Stimulated activated naive CD8-positive, alpha-beta T cell treated with anti-CD3 and anti-CD28 coated beads, Interleukin-15, amount 100 ng/mL, for 72 hours (primary cell): Measurements from ENCODE around the gene HIBADH.
"Not testable (repeated sequence)": the region's sequence is repeated elsewhere in the genome, so short reads cannot be mapped to it uniquely, and the experiment has no call there.

Experiments used
- ATAC-seq: fragments of 150-1000 bp; cut with Tn5 transposase; 2 replicates; pipeline ENCODE4 v1.10.0; 2021; ENCODE audit warnings: mild to moderate bottlenecking, moderate library complexity
- DNase-seq, 2 donors: peaks; one replicate each; pipeline ENCODE4 v3.0.0; 2021 to 2022
- H3K27ac Mint-ChIP-seq, 2 donors: one replicate each; pipeline ENCODE4 v1.8.0; 2022; ENCODE audit warnings: mild to moderate bottlenecking in 2 of 2, mixed read lengths in 2 of 2, moderate library complexity in 2 of 2
- H3K27me3 Mint-ChIP-seq: one replicate; pipeline ENCODE4 v1.8.0; 2022; ENCODE audit warnings: mixed read lengths
- H3K4me1 Mint-ChIP-seq: one replicate; pipeline ENCODE4 v1.8.0; 2022; ENCODE audit warnings: mild to moderate bottlenecking, mixed read lengths
- H3K4me3 Mint-ChIP-seq, 2 donors: one replicate each; pipeline ENCODE4 v1.8.0; 2022; ENCODE audit warnings: mild to moderate bottlenecking in 2 of 2, mixed read lengths in 2 of 2, moderate library complexity in 1 of 2
- H3K9me3 Mint-ChIP-seq, 2 donors: one replicate each; pipeline ENCODE4 v1.8.0; 2022; ENCODE audit warnings: mixed read lengths in 2 of 2

The HIBADH gene

GRCh38 chr7:27688646-27689045, 26.0 kb upstream of the HIBADH start:
- Mint-ChIP-seq H3K9me3 (no peaks in the 10 kb centered on the region), H3K4me1 (no peaks in the 10 kb centered on the region), H3K4me3 (no peak overlapping the region), H3K27ac (no peak overlapping the region), H3K27me3 (peaks cover 16% of the 10 kb centered on the region)
- ATAC-seq (no peak), DNase-seq (no peak)

GRCh38 chr7:27688056-27688455, 25.4 kb upstream of the HIBADH start:
- Mint-ChIP-seq H3K4me3 (no peak overlapping the region), H3K4me1 (no peaks in the 10 kb centered on the region), H3K27me3 (peaks cover 16% of the 10 kb centered on the region), H3K9me3 (no peaks in the 10 kb centered on the region), H3K27ac (no peak overlapping the region)
- no peak for DNase-seq
- ATAC-seq, result no peak

- no peak for ATAC-seq
- H3K9me3 Mint-ChIP-seq, result no peaks in the 10 kb centered on the region
- H3K27me3 Mint-ChIP-seq, result peaks cover 16% of the 10 kb centered on the region
- no peaks in the 10 kb centered on the region for H3K4me1 Mint-ChIP-seq
- H3K27ac Mint-ChIP-seq, result no peak overlapping the region
- no peak overlapping the region for H3K4me3 Mint-ChIP-seq
- no peak for DNase-seq
Measured at GRCh38 chr7:27686315-27686714, 23.6 kb upstream of the HIBADH start.

- ATAC-seq (no peak), DNase-seq (no peak)
- H3K27ac Mint-ChIP-seq, result no peak overlapping the region
- H3K4me1 Mint-ChIP-seq, result no peaks in the 10 kb centered on the region
- H3K9me3 Mint-ChIP-seq, result no peaks in the 10 kb centered on the region
- H3K27me3 Mint-ChIP-seq, result peaks cover 16% of the 10 kb centered on the region
- no peak overlapping the region for H3K4me3 Mint-ChIP-seq
Measured at GRCh38 chr7:27685893-27686292, 23.2 kb upstream of the HIBADH start.

- no peak overlapping the region for H3K27ac Mint-ChIP-seq
- ATAC-seq (no peak), DNase-seq (no peak)
- H3K9me3 Mint-ChIP-seq, result no peaks in the 10 kb centered on the region
- peaks cover 16% of the 10 kb centered on the region for H3K27me3 Mint-ChIP-seq
- H3K4me1 Mint-ChIP-seq, result no peaks in the 10 kb centered on the region
- no peak overlapping the region for H3K4me3 Mint-ChIP-seq
Measured at GRCh38 chr7:27685209-27685608, 22.5 kb upstream of the HIBADH start.

GRCh38 chr7:27684491-27684890, 21.8 kb upstream of the HIBADH start:
- no peaks in the 10 kb centered on the region for H3K4me1 Mint-ChIP-seq
- H3K27me3 Mint-ChIP-seq, result peaks cover 14% of the 10 kb centered on the region
- no peak overlapping the region for H3K4me3 Mint-ChIP-seq
- ATAC-seq (no peak), DNase-seq (no peak)
- no peak overlapping the region for H3K27ac Mint-ChIP-seq
- no peaks in the 10 kb centered on the region for H3K9me3 Mint-ChIP-seq

- ATAC-seq (no peak), DNase-seq (no peak)
- Mint-ChIP-seq H3K9me3 (no peaks in the 10 kb centered on the region), H3K27me3 (no peaks in the 10 kb centered on the region), H3K4me3 (no peak overlapping the region), H3K27ac (no peak overlapping the region), H3K4me1 (peaks cover 6% of the 10 kb centered on the region)
Measured at GRCh38 chr7:27680610-27681009, 17.9 kb upstream of the HIBADH start.

GRCh38 chr7:27678617-27679260, 16.1 kb upstream of the HIBADH start:
- no peaks in the 10 kb centered on the region for H3K27me3 Mint-ChIP-seq
- H3K4me3 Mint-ChIP-seq, result no peak overlapping the region
- H3K27ac Mint-ChIP-seq, result no peak overlapping the region
- DNase-seq (no peak), ATAC-seq (no peak)
- H3K4me1 Mint-ChIP-seq, result peaks cover 6% of the 10 kb centered on the region
- H3K9me3 Mint-ChIP-seq, result no peaks in the 10 kb centered on the region

GRCh38 chr7:27677912-27678612, 15.4 kb upstream of the HIBADH start:
- no peak for DNase-seq
- no peak for ATAC-seq

GRCh38 chr7:27674126-27674525, 11.4 kb upstream of the HIBADH start:
- H3K27ac Mint-ChIP-seq, DNase-seq, H3K4me3 Mint-ChIP-seq, H3K27me3 Mint-ChIP-seq, H3K9me3 Mint-ChIP-seq, ATAC-seq, H3K4me1 Mint-ChIP-seq: not testable (repeated sequence)

More at GRCh38 chr7:27677912-27678612, 15.4 kb upstream of the HIBADH start:
- Mint-ChIP-seq H3K4me3 (no peak overlapping the region), H3K27ac (no peak overlapping the region), H3K4me1 (peaks cover 6% of the 10 kb centered on the region), H3K27me3 (no peaks in the 10 kb centered on the region), H3K9me3 (no peaks in the 10 kb centered on the region)

GRCh38 chr7:27671675-27672074, 9.0 kb upstream of the HIBADH start:
- no peak for DNase-seq
- Mint-ChIP-seq H3K27me3 (no peaks in the 10 kb centered on the region), H3K27ac (peak overlapping the region in 1 of 2 donors; percentile 22), H3K4me1 (no peaks in the 10 kb centered on the region), H3K4me3 (no peak overlapping the region), H3K9me3 (no peaks in the 10 kb centered on the region)
- no peak for ATAC-seq

GRCh38 chr7:27670676-27671075, 8.0 kb upstream of the HIBADH start:
- Mint-ChIP-seq H3K9me3 (no peaks in the 10 kb centered on the region), H3K4me1 (no peaks in the 10 kb centered on the region), H3K27ac (no peak overlapping the region), H3K4me3 (no peak overlapping the region), H3K27me3 (no peaks in the 10 kb centered on the region)
- DNase-seq, result no peak
- ATAC-seq, result no peak

GRCh38 chr7:27670177-27670576, 7.5 kb upstream of the HIBADH start:
- Mint-ChIP-seq H3K27ac (no peak overlapping the region), H3K9me3 (no peaks in the 10 kb centered on the region), H3K27me3 (no peaks in the 10 kb centered on the region), H3K4me1 (no peaks in the 10 kb centered on the region), H3K4me3 (no peak overlapping the region)
- no peak for ATAC-seq
- no peak for DNase-seq

- no peaks in the 10 kb centered on the region for H3K9me3 Mint-ChIP-seq
- H3K27me3 Mint-ChIP-seq, result no peaks in the 10 kb centered on the region
- H3K4me3 Mint-ChIP-seq, result no peak overlapping the region
- no peak overlapping the region for H3K27ac Mint-ChIP-seq
- H3K4me1 Mint-ChIP-seq, result peaks cover 5% of the 10 kb centered on the region
- no peak for ATAC-seq
- no peak for DNase-seq
Measured at GRCh38 chr7:27665531-27665930, 2.8 kb upstream of the HIBADH start.

- DNase-seq, result no peak
- Mint-ChIP-seq H3K27ac (no peak overlapping the region), H3K9me3 (no peaks in the 10 kb centered on the region), H3K27me3 (no peaks in the 10 kb centered on the region), H3K4me1 (peaks cover 5% of the 10 kb centered on the region), H3K4me3 (no peak overlapping the region)
- no peak for ATAC-seq
Measured at GRCh38 chr7:27663989-27664331, 1.3 kb upstream of the HIBADH start.

GRCh38 chr7:27661811-27662489, 733 bp downstream of the HIBADH start:
- peak in 1 of 2 donors; percentile 28 for DNase-seq

More at GRCh38 chr7:27661811-27662489, 733 bp downstream of the HIBADH start:
- H3K4me3 Mint-ChIP-seq, result peak overlapping the region; percentile 81 to 85
- no peaks in the 10 kb centered on the region for H3K27me3 Mint-ChIP-seq
- peak; percentile 3 for ATAC-seq
- no peaks in the 10 kb centered on the region for H3K9me3 Mint-ChIP-seq
- peak overlapping the region; percentile 88 to 89 for H3K27ac Mint-ChIP-seq
- peaks cover 5% of the 10 kb centered on the region for H3K4me1 Mint-ChIP-seq
